ENCODE measurements around the gene SETD1A.
A peak's percentile ranks its signal among the peaks of the same experiment; 100 is the strongest.

Gene SETD1A

GRCh38 chr16:30953111-30953510 lies 4.4 kb upstream of the SETD1A start:
- DNase-seq = no peak

GRCh38 chr16:30953511-30954124 lies 3.9 kb upstream of the SETD1A start:
- DNase-seq = peak in 44 of 56 donors; percentile 7 to 76 (median 40)

- no peak for DNase-seq
Measured at GRCh38 chr16:30954993-30955392, 2.6 kb upstream of the SETD1A start.

- peak in 52 of 56 donors; percentile 40 to 88 (median 75) for DNase-seq
Measured at GRCh38 chr16:30956601-30957455, 726 bp upstream of the SETD1A start.

GRCh38 chr16:30958175-30959079 lies 873 bp downstream of the SETD1A start:
- DNase-seq = peak in 25 of 56 donors; percentile 30 to 82 (median 70)

GRCh38 chr16:30961384-30961783 lies 3.8 kb downstream of the SETD1A start:
- DNase-seq = no peak

- no peak for DNase-seq
Measured at GRCh38 chr16:30963925-30964511, 6.5 kb downstream of the SETD1A start.

- no peak for DNase-seq
Measured at GRCh38 chr16:30964574-30965226, 7.1 kb downstream of the SETD1A start.

- DNase-seq = no peak
Measured at GRCh38 chr16:30965436-30965835, 7.9 kb downstream of the SETD1A start.

GRCh38 chr16:30966033-30966619 lies 8.6 kb downstream of the SETD1A start:
- no peak for DNase-seq

GRCh38 chr16:30967795-30968194 lies 10.2 kb downstream of the SETD1A start:
- no peak for DNase-seq

- no peak for DNase-seq
Measured at GRCh38 chr16:30969246-30969842, 11.8 kb downstream of the SETD1A start.

GRCh38 chr16:30971298-30971697 lies 13.7 kb downstream of the SETD1A start:
- no peak for DNase-seq

- no peak for DNase-seq
Measured at GRCh38 chr16:30972872-30973271, 15.3 kb downstream of the SETD1A start.

- DNase-seq = no peak
Measured at GRCh38 chr16:30974348-30974747, 16.8 kb downstream of the SETD1A start.

- DNase-seq = no peak
Measured at GRCh38 chr16:30976486-30976885, 18.9 kb downstream of the SETD1A start.

GRCh38 chr16:30977502-30977901 lies 19.9 kb downstream of the SETD1A start:
- DNase-seq = no peak

- DNase-seq = no peak
Measured at GRCh38 chr16:30979170-30980022, 21.8 kb downstream of the SETD1A start.

GRCh38 chr16:30980023-30980371 lies 22.4 kb downstream of the SETD1A start:
- no peak for DNase-seq
